Astrocyte of the spinal cord (primary cell): ENCODE results near the gene CCDC170.

Experiments
- DNase-seq: peaks from one replicate; pipeline ENCODE4 v3.0.0; 2011; ENCODE audit warnings: low read depth, low spot score
- H3K4me3 ChIP-seq: 2 replicates; pipeline ENCODE4 v1.5.1; 2011; ENCODE audit warnings: low read depth, mild to moderate bottlenecking, low read length, moderate library complexity
- CTCF ChIP-seq: IDR thresholded peaks from 2 replicates; pipeline ENCODE4 v1.5.1; 2012; ENCODE audit warnings: low read depth, mild to moderate bottlenecking, low read length, inconsistent platforms
- in situ Hi-C: cut with HindIII; loops from 2 replicates; pipeline ENCODE4 v1.10.0; 2017; ENCODE audit warnings: low sequenced_read_pairs

The CCDC170 gene

GRCh38 chr6:151566557-151566956 lies 72.7 kb downstream of the CCDC170 start:
- no peak overlapping the region for H3K4me3 ChIP-seq
- no peak for TF ChIP-seq CTCF
- no peak for DNase-seq
- in situ Hi-C loops: no loop called here

GRCh38 chr6:151576633-151577032 lies 82.8 kb downstream of the CCDC170 start:
- TF ChIP-seq CTCF: no peak
- DNase-seq: peak; percentile 18
- H3K4me3 ChIP-seq: no peak overlapping the region
- in situ Hi-C loops: no loop called here

GRCh38 chr6:151577257-151577656 lies 83.4 kb downstream of the CCDC170 start:
- no peak for DNase-seq
- in situ Hi-C loops: no loop called here
- no peak overlapping the region for H3K4me3 ChIP-seq

GRCh38 chr6:151585741-151586140 lies 91.9 kb downstream of the CCDC170 start:
- no peak for DNase-seq
- TF ChIP-seq CTCF: no peak
- no peak overlapping the region for H3K4me3 ChIP-seq
- in situ Hi-C loops: no loop called here

More at GRCh38 chr6:151577257-151577656, 83.4 kb downstream of the CCDC170 start:
- no peak for TF ChIP-seq CTCF

- TF ChIP-seq CTCF: no peak
- in situ Hi-C loops: no loop called here
Observed at GRCh38 chr6:151589667-151590066, 95.8 kb downstream of the CCDC170 start.

GRCh38 chr6:151590742-151591141 lies 96.9 kb downstream of the CCDC170 start:
- DNase-seq: no peak
- H3K4me3 ChIP-seq: no peak overlapping the region
- no peak for TF ChIP-seq CTCF
- in situ Hi-C loops: no loop called here

More at GRCh38 chr6:151589667-151590066, 95.8 kb downstream of the CCDC170 start:
- no peak overlapping the region for H3K4me3 ChIP-seq
- DNase-seq: no peak
